NCI-H146 treated with DMSO at 0.1 percent for 48 hours (cell line): ENCODE data around the gene LSG1.

Experiments
- DNase-seq: peaks from one replicate; lab custom pipeline; 2025; ENCODE audit not compliant: unreplicated experiment; lab: John Stamatoyannopoulos, UW

LSG1 gene

GRCh38 chr3:194687638-194688199, 15.7 kb upstream of the LSG1 start:
- DNase-seq = no peak

- no peak for DNase-seq
Measured at GRCh38 chr3:194686816-194687637, 15.0 kb upstream of the LSG1 start.

- no peak for DNase-seq
Measured at GRCh38 chr3:194686414-194686815, 14.4 kb upstream of the LSG1 start.

GRCh38 chr3:194685718-194686413, 13.9 kb upstream of the LSG1 start, which contains the start of gene FAM43A:
Gene FAM43A (plus strand): TSS chr3:194685883. CDS start chr3:194686827, 944 bp downstream.
- DNase-seq = peak; percentile 82

GRCh38 chr3:194685065-194685717, 13.2 kb upstream of the LSG1 start:
- no peak for DNase-seq

GRCh38 chr3:194683380-194683779, 11.4 kb upstream of the LSG1 start:
- no peak for DNase-seq

- peak; percentile 74 for DNase-seq
Measured at GRCh38 chr3:194682694-194683310, 10.8 kb upstream of the LSG1 start.

GRCh38 chr3:194682189-194682693, 10.2 kb upstream of the LSG1 start:
- DNase-seq = no peak

GRCh38 chr3:194680888-194681615, 9.1 kb upstream of the LSG1 start:
- DNase-seq = no peak

GRCh38 chr3:194676471-194676870, 4.5 kb upstream of the LSG1 start:
- DNase-seq = no peak

- no peak for DNase-seq
Measured at GRCh38 chr3:194675680-194676079, 3.7 kb upstream of the LSG1 start.

- no peak for DNase-seq
Measured at GRCh38 chr3:194675081-194675640, 3.2 kb upstream of the LSG1 start.

GRCh38 chr3:194673761-194674160, 1.8 kb upstream of the LSG1 start:
- no peak for DNase-seq

GRCh38 chr3:194672876-194673275, 885 bp upstream of the LSG1 start:
- DNase-seq = peak; percentile 81

GRCh38 chr3:194671511-194671899, 486 bp downstream of the LSG1 start:
- DNase-seq = peak; percentile 52

GRCh38 chr3:194667363-194667762, 4.6 kb downstream of the LSG1 start:
- no peak for DNase-seq

- no peak for DNase-seq
Measured at GRCh38 chr3:194664857-194665256, 7.1 kb downstream of the LSG1 start.

GRCh38 chr3:194661946-194662345, 10.0 kb downstream of the LSG1 start:
- DNase-seq = no peak

- no peak for DNase-seq
Measured at GRCh38 chr3:194661374-194661773, 10.6 kb downstream of the LSG1 start.

- no peak for DNase-seq
Measured at GRCh38 chr3:194659778-194660177, 12.2 kb downstream of the LSG1 start.
